ENCODE measurements around the gene SIGLEC9.

DNA sequence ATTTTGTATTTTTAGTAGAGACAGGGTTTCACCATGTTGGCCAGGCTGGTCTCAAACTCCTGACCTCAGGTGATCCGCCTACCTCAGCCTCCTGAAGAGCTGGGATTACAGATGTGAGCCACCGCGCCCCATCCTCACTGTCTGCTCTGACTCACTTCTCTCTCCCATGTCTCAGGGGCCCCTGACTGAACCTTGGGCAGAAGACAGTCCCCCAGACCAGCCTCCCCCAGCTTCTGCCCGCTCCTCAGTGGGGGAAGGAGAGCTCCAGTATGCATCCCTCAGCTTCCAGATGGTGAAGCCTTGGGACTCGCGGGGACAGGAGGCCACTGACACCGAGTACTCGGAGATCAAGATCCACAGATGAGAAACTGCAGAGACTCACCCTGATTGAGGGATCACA is 5.0 kb downstream of the SIGLEC9 start:
- TF ChIP-seq, protein P1, sequence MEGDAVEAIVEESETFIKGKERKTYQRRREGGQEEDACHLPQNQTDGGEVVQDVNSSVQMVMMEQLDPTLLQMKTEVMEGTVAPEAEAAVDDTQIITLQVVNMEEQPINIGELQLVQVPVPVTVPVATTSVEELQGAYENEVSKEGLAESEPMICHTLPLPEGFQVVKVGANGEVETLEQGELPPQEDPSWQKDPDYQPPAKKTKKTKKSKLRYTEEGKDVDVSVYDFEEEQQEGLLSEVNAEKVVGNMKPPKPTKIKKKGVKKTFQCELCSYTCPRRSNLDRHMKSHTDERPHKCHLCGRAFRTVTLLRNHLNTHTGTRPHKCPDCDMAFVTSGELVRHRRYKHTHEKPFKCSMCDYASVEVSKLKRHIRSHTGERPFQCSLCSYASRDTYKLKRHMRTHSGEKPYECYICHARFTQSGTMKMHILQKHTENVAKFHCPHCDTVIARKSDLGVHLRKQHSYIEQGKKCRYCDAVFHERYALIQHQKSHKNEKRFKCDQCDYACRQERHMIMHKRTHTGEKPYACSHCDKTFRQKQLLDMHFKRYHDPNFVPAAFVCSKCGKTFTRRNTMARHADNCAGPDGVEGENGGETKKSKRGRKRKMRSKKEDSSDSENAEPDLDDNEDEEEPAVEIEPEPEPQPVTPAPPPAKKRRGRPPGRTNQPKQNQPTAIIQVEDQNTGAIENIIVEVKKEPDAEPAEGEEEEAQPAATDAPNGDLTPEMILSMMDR (IDR thresholded peaks at IDR 0.05; ENCODE audit: low read length): no peak
- TF ChIP-seq EZH2 (optimal IDR thresholded peaks at IDR 0.05; ENCODE audit: low read depth, low read length) (no peak), EZH2phosphoT487 (IDR thresholded peaks at IDR 0.05; ENCODE audit: low read length) (no peak)

Measured in MM.1S (cell line).